Subcutaneous abdominal adipose tissue (tissue), 5 donors: ENCODE measurements around the gene SNAP47.
A peak's percentile ranks its signal among the peaks of the same experiment; 100 is the strongest.

Experiments used
- H3K27ac ChIP-seq: one replicate; pipeline ENCODE4 v1.7.0; 2013; ENCODE audit warnings: low read depth, mild to moderate bottlenecking, inconsistent platforms, low read length, moderate library complexity
- H3K27me3 ChIP-seq, 5 donors: one replicate each; pipeline ENCODE4 v1.7.0; 2013; ENCODE audit warnings: low read length in 5 of 5, inconsistent platforms in 1 of 5; ENCODE audit not compliant: control insufficient read depth in 5 of 5, insufficient read depth in 4 of 5
- H3K36me3 ChIP-seq, 5 donors: one replicate each; pipeline ENCODE4 v1.7.0; 2013; ENCODE audit warnings: low read length in 5 of 5; ENCODE audit not compliant: control insufficient read depth in 5 of 5, insufficient read depth in 5 of 5
- H3K4me1 ChIP-seq, 5 donors: one replicate each; pipeline ENCODE4 v1.7.0; 2013; ENCODE audit warnings: low read length in 5 of 5, mild to moderate bottlenecking in 3 of 5, moderate library complexity in 1 of 5; ENCODE audit not compliant: control insufficient read depth in 5 of 5, insufficient read depth in 5 of 5
- H3K4me3 ChIP-seq, 5 donors: one replicate each; pipeline ENCODE4 v1.7.0; 2013; ENCODE audit warnings: low read length in 5 of 5, low read depth in 1 of 5
- H3K9ac ChIP-seq, 5 donors: one replicate each; pipeline ENCODE4 v1.7.0; 2013; ENCODE audit warnings: low read length in 5 of 5, mild to moderate bottlenecking in 4 of 5, moderate library complexity in 3 of 5
- H3K9me3 ChIP-seq, 5 donors: one replicate each; pipeline ENCODE4 v1.7.0; 2013; ENCODE audit warnings: low read length in 5 of 5; ENCODE audit not compliant: control insufficient read depth in 5 of 5
- donor health status: healthy.
- donor health status: healthy.
- donor health status: healthy.
- donor health status: healthy.
- donor health status: healthy.

Gene SNAP47

DNA sequence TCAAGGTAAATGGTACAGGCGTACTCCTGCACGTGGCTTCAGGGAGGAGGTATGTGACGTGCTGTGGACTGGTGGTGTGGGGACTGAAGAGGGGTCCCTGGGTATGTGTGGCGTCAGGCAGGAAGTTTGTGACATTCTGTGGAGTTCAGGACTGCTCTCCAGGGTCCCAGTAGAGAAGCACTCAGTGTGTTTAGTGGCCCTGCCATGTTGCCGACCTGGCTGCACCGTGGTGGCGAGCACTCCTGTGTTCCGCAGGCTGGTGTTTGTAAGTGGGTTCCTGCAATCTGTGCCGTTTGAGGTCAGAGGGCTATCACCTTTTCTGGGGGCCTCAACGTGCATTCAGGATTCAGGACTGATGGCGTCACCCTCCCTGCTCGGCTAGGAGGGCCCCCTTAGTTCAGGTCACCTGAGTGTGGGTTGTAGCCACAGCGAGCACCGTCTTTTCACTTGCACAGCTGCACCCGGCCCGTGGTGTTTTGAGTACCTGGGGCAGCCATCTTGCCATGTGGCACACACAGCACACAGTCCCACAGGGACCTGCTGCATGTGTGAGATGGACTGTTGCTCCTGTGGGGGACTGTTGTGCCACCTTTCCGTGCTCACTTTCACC, 26.5 kb downstream of the SNAP47 start:
- H3K27me3 ChIP-seq: no peaks in the 10 kb centered on the region
- H3K27ac ChIP-seq: no peak overlapping the region
- no peak overlapping the region for H3K9ac ChIP-seq
- no peaks in the 10 kb centered on the region for H3K9me3 ChIP-seq
- peaks cover 0 to 62% (median 34%) of the 10 kb centered on the region in 5 donors for H3K36me3 ChIP-seq
- no peak overlapping the region for H3K4me3 ChIP-seq
- H3K4me1 ChIP-seq: peaks cover 1 to 19% (median 15%) of the 10 kb centered on the region in 5 donors

GRCh38 chr1:227762231-227762911, 27.1 kb downstream of the SNAP47 start:
- Histone ChIP-seq H3K27me3 (no peaks in the 10 kb centered on the region), H3K4me3 (peak overlapping the region in 1 of 5 donors; percentile 9), H3K27ac (no peak overlapping the region), H3K9ac (peak overlapping the region in 1 of 5 donors; percentile 36), H3K36me3 (peaks cover 0 to 68% (median 38%) of the 10 kb centered on the region in 5 donors), H3K9me3 (no peaks in the 10 kb centered on the region), H3K4me1 (peaks cover 1 to 18% (median 15%) of the 10 kb centered on the region in 5 donors)

- Histone ChIP-seq H3K27me3 (no peaks in the 10 kb centered on the region), H3K36me3 (peaks cover 0 to 76% (median 49%) of the 10 kb centered on the region in 5 donors), H3K9ac (no peak overlapping the region), H3K27ac (no peak overlapping the region), H3K9me3 (no peaks in the 10 kb centered on the region), H3K4me3 (no peak overlapping the region), H3K4me1 (peaks cover 1 to 18% (median 15%) of the 10 kb centered on the region in 5 donors)
Measured at GRCh38 chr1:227763246-227764018, 28.2 kb downstream of the SNAP47 start.

DNA sequence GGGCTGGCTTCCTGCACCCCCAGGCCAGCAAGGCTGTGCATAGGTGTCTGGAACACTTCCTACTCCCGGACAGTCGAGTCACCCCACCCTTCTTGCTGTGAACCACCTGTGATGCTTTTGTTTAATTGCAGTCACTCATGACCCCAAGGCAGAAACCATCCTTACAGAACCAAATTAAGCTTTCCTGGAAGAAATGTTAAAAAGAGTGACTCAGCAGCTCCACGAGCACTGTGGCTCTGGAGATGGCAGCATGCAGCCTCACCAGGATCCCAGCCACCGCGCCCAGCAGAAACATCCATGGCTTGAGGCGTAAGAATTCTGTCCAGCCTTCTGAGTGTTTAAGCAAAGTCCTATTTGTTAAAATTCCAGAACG, 28.8 kb downstream of the SNAP47 start:
- Histone ChIP-seq H3K4me1 (peaks cover 1 to 18% (median 15%) of the 10 kb centered on the region in 5 donors), H3K27ac (no peak overlapping the region), H3K9me3 (no peaks in the 10 kb centered on the region), H3K27me3 (no peaks in the 10 kb centered on the region), H3K4me3 (no peak overlapping the region), H3K36me3 (peaks cover 0 to 76% (median 53%) of the 10 kb centered on the region in 5 donors), H3K9ac (no peak overlapping the region)

DNA sequence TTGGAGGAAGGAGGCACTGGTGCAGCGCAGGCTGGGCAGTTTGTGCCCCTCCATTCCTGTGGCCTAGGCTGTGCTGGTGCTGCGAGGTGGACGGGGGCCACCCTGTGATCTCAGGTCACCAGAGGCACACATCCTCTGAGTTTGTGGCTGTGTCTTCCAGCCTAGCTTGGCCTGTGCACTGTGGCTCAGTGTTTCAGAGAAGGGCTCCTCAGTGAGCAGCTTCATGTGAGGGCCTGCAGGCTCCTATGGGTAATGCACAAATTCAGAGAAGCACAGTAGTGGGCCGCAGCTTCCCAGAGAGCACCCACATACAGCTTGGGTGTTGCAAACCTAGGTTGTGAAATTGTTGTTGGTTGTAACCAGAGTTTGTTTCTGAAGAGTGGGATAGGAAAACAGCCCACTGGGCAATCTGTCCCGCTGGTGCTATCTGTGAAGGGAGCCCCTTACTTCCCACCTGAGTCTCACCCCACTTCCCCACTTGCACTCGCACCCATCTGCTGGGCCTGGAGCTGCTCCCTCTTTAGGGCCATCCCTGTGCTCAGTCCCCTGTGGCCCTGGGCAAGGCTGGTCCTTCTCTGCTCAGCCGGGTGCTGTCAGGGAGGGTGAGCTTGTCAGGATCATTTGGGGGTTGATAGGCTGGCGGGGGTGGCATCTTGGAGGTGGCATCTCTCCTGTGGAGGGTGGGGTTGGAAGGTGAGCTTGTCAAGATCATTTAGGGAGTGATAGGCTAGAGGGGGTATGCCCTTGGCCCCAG, 30.2 kb downstream of the SNAP47 start:
- H3K4me3 ChIP-seq: no peak overlapping the region
- H3K36me3 ChIP-seq: peaks cover 0 to 76% (median 56%) of the 10 kb centered on the region in 5 donors
- H3K27ac ChIP-seq: no peak overlapping the region
- no peaks in the 10 kb centered on the region for H3K9me3 ChIP-seq
- H3K4me1 ChIP-seq: peaks cover 1 to 18% (median 15%) of the 10 kb centered on the region in 5 donors
- H3K27me3 ChIP-seq: no peaks in the 10 kb centered on the region
- H3K9ac ChIP-seq: no peak overlapping the region

DNA sequence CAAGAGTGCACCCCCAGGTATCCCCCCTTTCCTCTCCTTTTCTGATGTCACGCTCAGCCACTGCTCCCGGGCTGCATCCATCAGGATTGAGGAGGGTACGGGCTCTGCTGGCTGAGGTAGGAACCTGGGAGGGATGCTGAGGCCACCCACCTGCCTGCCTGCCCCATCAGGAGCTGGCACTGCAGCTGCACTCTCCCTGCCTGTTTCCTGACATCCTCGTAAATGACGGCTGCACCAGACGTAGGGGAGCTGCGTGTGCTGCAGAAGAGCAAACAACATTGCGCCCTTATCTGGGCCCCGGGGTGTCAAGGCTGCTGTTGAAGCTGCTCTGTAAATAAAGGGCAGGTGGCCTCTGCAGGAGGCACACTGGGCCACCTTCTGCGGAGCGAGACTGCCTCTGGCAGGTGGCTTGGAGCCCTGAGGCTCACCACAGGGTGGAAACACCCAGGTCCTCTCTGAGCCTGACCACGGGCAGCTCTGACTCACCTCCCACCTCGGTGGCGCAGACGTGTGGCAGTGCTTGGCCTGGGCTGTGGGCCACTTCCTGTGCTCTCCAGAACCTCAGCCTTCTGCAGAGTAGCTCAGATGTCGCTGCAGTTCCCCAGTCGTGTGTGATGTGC, 30.9 kb downstream of the SNAP47 start:
- peaks cover 1 to 18% (median 15%) of the 10 kb centered on the region in 5 donors for H3K4me1 ChIP-seq
- H3K27me3 ChIP-seq: no peaks in the 10 kb centered on the region
- H3K27ac ChIP-seq: no peak overlapping the region
- H3K4me3 ChIP-seq: no peak overlapping the region
- H3K9me3 ChIP-seq: no peaks in the 10 kb centered on the region
- no peak overlapping the region for H3K9ac ChIP-seq
- peaks cover 0 to 78% (median 60%) of the 10 kb centered on the region in 5 donors for H3K36me3 ChIP-seq

GRCh38 chr1:227766653-227767277, 31.5 kb downstream of the SNAP47 start:
- H3K27ac ChIP-seq: no peak overlapping the region

DNA sequence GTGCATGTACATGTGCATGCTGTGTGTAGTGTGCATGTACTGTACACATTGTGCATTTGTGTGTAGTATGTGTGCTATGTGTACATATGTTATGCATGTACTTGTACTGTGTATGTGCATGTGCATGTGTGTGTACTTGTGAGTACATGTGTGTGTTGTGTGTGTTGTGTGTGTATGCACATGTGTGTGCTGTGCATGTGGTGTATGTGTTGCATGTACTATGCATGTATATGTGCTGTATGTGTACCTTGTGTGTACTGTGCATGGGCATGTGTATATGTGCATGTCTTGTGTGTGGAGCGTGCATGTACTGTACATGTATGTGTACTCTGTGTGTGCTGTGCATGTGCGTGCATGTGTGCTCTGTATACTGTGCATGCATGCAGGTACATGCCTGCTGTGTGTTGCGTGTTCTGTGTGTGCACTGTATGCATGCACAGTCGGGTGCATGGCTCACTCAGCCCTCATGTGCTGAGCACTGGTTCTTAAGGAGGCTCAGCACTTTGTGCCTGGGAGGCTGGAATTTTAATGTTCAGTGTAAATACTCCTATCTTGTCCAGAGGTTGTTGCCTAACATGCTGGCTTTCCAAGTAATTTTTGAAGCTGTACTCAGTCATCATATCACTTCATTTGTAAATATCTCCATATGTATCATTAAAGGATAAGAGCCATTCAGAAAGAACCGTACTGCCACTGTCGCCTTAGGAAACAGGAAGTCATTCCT, 32.3 kb downstream of the SNAP47 start:
- H3K9me3 ChIP-seq: no peaks in the 10 kb centered on the region
- H3K4me3 ChIP-seq: no peak overlapping the region
- H3K36me3 ChIP-seq: peaks cover 0 to 79% (median 53%) of the 10 kb centered on the region in 5 donors
- H3K27me3 ChIP-seq: no peaks in the 10 kb centered on the region
- H3K9ac ChIP-seq: no peak overlapping the region
- H3K27ac ChIP-seq: no peak overlapping the region
- H3K4me1 ChIP-seq: peaks cover under 1 to 13% (median 7%) of the 10 kb centered on the region in 5 donors

More at GRCh38 chr1:227766653-227767277, 31.5 kb downstream of the SNAP47 start:
- Histone ChIP-seq H3K9ac (no peak overlapping the region), H3K9me3 (no peaks in the 10 kb centered on the region), H3K36me3 (peaks cover 0 to 74% (median 55%) of the 10 kb centered on the region in 5 donors), H3K4me1 (peaks cover 1 to 18% (median 15%) of the 10 kb centered on the region in 5 donors), H3K4me3 (no peak overlapping the region), H3K27me3 (no peaks in the 10 kb centered on the region)

DNA sequence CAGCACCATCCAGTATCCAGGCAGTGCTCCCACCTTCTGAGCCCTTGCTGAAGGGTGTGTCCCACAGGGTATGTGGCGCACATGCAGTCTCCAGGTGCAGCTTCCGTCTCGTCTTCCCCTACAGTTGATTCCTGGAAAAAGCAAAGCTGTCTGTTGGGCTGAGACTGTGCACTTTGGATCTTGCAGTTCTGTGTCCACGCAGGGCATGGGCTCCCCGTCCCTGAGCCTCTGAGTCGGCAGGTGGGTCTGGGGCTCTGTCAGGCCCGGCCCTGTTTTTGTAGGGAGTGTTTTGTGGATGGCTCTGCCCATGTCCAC, 32.8 kb downstream of the SNAP47 start:
- Histone ChIP-seq H3K27me3 (no peaks in the 10 kb centered on the region), H3K27ac (no peak overlapping the region), H3K4me3 (no peak overlapping the region), H3K4me1 (peaks cover 0 to 8% (median 2%) of the 10 kb centered on the region in 5 donors), H3K9me3 (no peaks in the 10 kb centered on the region), H3K36me3 (peaks cover 0 to 79% (median 53%) of the 10 kb centered on the region in 5 donors), H3K9ac (no peak overlapping the region)
